ENCODE results near the gene ROR1. TPM values are rescaled to one million over a fixed set of nuclear protein-coding genes. Genes with fewer than 3 reads are reported as not detected.

ROR1 gene
- total RNA-seq, 4 donors from 2014 or later = 10.6 to 21.7 (median 15.1) TPM

- Histone ChIP-seq H3K27me3 (no peaks in the 10 kb centered on the region), H3K36me3 (no peaks in the 10 kb centered on the region), H3K4me1 (no peaks in the 10 kb centered on the region), H3K27ac (no peak overlapping the region), H3K4me3 (no peak overlapping the region), H3K9me3 (no peaks in the 10 kb centered on the region)
- 83% methylated on average over 7 of the region's 7 CpGs for WGBS
- no peak for TF ChIP-seq CTCF (IDR thresholded peaks at IDR 0.05)
- TF ChIP-seq EP300 (IDR thresholded peaks at IDR 0.05) = no peak
- TF ChIP-seq POLR2AphosphoS5 (IDR thresholded peaks at IDR 0.05) = no peak
- TF ChIP-seq POLR2A (IDR thresholded peaks at IDR 0.05) = no peak
- DNase-seq (ENCODE audit: low spot score in 2 of 2) = no peak
Observed at GRCh38 chr1:64186898-64187280, 413.1 kb downstream of the ROR1 start.

GRCh38 chr1:64187646-64188045 lies 413.8 kb downstream of the ROR1 start:
- Histone ChIP-seq H3K27me3 (no peaks in the 10 kb centered on the region), H3K36me3 (no peaks in the 10 kb centered on the region), H3K4me1 (no peaks in the 10 kb centered on the region), H3K4me3 (no peak overlapping the region), H3K9me3 (no peaks in the 10 kb centered on the region), H3K27ac (no peak overlapping the region)
- 93% methylated on average over 4 of the region's 4 CpGs for WGBS
- TF ChIP-seq POLR2AphosphoS5 (IDR thresholded peaks at IDR 0.05) (no peak), POLR2A (IDR thresholded peaks at IDR 0.05) (no peak), CTCF (IDR thresholded peaks at IDR 0.05) (no peak), EP300 (IDR thresholded peaks at IDR 0.05) (no peak)
- no peak for DNase-seq (ENCODE audit: low spot score in 2 of 2)

- no peak overlapping the region for H3K4me3 ChIP-seq
- H3K27ac ChIP-seq = no peak overlapping the region
- H3K27me3 ChIP-seq = no peaks in the 10 kb centered on the region
- 97% methylated on average over 6 of the region's 8 CpGs for WGBS
- no peaks in the 10 kb centered on the region for H3K36me3 ChIP-seq
- no peaks in the 10 kb centered on the region for H3K4me1 ChIP-seq
- no peak for DNase-seq (ENCODE audit: low spot score in 2 of 2)
- no peaks in the 10 kb centered on the region for H3K9me3 ChIP-seq
- TF ChIP-seq EP300 (IDR thresholded peaks at IDR 0.05) (no peak), POLR2AphosphoS5 (IDR thresholded peaks at IDR 0.05) (no peak), POLR2A (IDR thresholded peaks at IDR 0.05) (no peak), CTCF (IDR thresholded peaks at IDR 0.05) (no peak)
Observed at GRCh38 chr1:64192290-64192689, 418.5 kb downstream of the ROR1 start.

DNA sequence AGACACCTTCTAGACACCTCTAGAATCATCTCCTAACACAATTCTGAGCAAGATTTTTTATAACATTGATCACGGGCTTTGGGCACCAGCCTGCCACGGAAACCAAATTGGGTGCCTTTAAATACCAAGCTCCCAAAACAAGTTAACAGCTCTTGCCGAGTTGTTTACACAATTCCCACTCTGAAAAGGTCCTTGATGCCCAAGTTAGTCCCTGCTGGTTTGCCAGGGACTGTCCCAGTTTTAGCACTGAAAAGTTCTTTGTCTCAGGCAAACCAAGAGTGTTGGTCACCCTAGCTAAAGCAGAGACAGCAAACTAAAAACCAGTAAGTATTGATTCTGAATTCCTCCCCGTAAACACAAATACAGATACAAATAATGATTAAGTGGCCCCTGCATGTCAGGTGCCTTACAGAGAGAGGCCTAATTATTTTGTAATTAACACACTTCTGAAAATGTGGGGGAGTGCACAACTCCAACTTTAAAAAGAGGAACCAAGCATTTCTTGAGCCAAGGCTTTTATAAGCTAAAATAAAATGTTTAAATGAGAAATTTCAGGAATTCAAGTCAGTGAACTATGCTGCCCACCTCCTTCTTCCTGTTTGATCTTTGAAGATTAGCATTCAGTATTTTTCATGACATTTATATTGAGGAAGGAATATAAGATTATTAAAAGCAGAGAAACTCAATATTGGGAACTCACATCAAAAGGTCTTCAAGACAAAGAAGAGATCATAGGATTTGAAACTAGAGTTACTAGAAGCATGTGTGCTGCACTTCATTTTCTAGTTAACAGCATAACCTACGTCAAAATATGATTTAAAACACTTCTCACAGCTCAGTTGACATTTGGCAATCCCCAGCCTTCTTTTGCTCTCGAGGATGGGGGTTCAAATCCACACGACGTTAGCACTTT lies 420.6 kb downstream of the ROR1 start:
- no peak overlapping the region for H3K4me3 ChIP-seq
- H3K36me3 ChIP-seq = no peaks in the 10 kb centered on the region
- no peak overlapping the region for H3K27ac ChIP-seq
- no peak for TF ChIP-seq EP300 (IDR thresholded peaks at IDR 0.05)
- TF ChIP-seq POLR2A (IDR thresholded peaks at IDR 0.05) = no peak
- no peak for TF ChIP-seq CTCF (IDR thresholded peaks at IDR 0.05)
- TF ChIP-seq POLR2AphosphoS5 (IDR thresholded peaks at IDR 0.05) = no peak
- no peaks in the 10 kb centered on the region for H3K4me1 ChIP-seq
- no peaks in the 10 kb centered on the region for H3K9me3 ChIP-seq
- H3K27me3 ChIP-seq = no peaks in the 10 kb centered on the region
- no peak for DNase-seq (ENCODE audit: low spot score in 2 of 2)
- 55% methylated on average over 8 of the region's 8 CpGs for WGBS

GRCh38 chr1:64195081-64195395 lies 421.2 kb downstream of the ROR1 start:
- Histone ChIP-seq H3K27me3 (no peaks in the 10 kb centered on the region), H3K9me3 (no peaks in the 10 kb centered on the region), H3K4me1 (no peaks in the 10 kb centered on the region), H3K27ac (no peak overlapping the region), H3K36me3 (no peaks in the 10 kb centered on the region), H3K4me3 (no peak overlapping the region)
- 60% methylated on average over 1 of the region's 1 CpG for WGBS
- no peak for TF ChIP-seq POLR2AphosphoS5 (IDR thresholded peaks at IDR 0.05)
- TF ChIP-seq EP300 (IDR thresholded peaks at IDR 0.05) = no peak
- TF ChIP-seq POLR2A (IDR thresholded peaks at IDR 0.05) = no peak
- TF ChIP-seq CTCF (IDR thresholded peaks at IDR 0.05) = no peak
- DNase-seq (ENCODE audit: low spot score in 2 of 2) = no peak

Measured in suprapubic skin (tissue), 4 donors.